GM12878 (cell line): ENCODE measurements around the gene HMGB1.

Experiments used
- CTCF ChIP-seq, 3 experiments: IDR thresholded peaks in 2 of 3; conservative IDR thresholded peaks in 1 of 3; 2 replicates each; pipeline ENCODE4 v1.5.1; 2011; ENCODE audit warnings: low read depth in 3 of 3, low read length in 3 of 3, mild to moderate bottlenecking in 3 of 3, control low read depth in 2 of 3, moderate library complexity in 2 of 3, inconsistent platforms in 1 of 3, mixed read lengths in 1 of 3; ENCODE audit not compliant: control insufficient read depth in 2 of 3, insufficient read depth in 1 of 3; ENCODE audit errors: extremely low read depth in 1 of 3
- E2F4 ChIP-seq: IDR thresholded peaks from 2 replicates; pipeline ENCODE4 v1.6.1; 2012; ENCODE audit warnings: low read depth, low read length, improper control_type of control experiment

- TF ChIP-seq E2F4 (no peak), CTCF (IDR thresholded peaks at IDR 0.05 in 2 of 3, conservative IDR thresholded peaks at IDR 0.05 in 1 of 3; ENCODE audit: control insufficient read depth in 2 of 3, extremely low read depth in 1 of 3, insufficient read depth in 1 of 3, low read depth in 3 of 3, low read length in 3 of 3) (no peak)
These were observed 600 bp upstream of the HMGB1 start for GRCh38 chr13:30466358-30466714.
